ENCODE data around the gene ANKH.

Gene ANKH

GRCh38 chr5:14914623-14915260 is 43.2 kb upstream of the ANKH start:
- H3K4me1 ChIP-seq (ENCODE audit: control insufficient read depth, low read depth, low read length), result no peaks in the 10 kb centered on the region
- no peaks in the 10 kb centered on the region for H3K79me1 ChIP-seq (ENCODE audit: low read length)
- no peaks in the 10 kb centered on the region for H3K27me3 ChIP-seq (ENCODE audit: insufficient read depth, low read length, poor library complexity)
- no peak overlapping the region for H3K18ac ChIP-seq (ENCODE audit: low read length)
- WGBS (ENCODE audit: extremely low coverage, insufficient coverage, low lambda C conversion rate), result no CpG with 5 or more reads among the region's 8 CpGs
- H2BK15ac ChIP-seq (replicated peaks; ENCODE audit: low read depth), result no peak overlapping the region
- H3K27ac ChIP-seq (ENCODE audit: low read depth, low read length), result no peak overlapping the region
- H3K36me3 ChIP-seq (ENCODE audit: control insufficient read depth, insufficient read depth, low read length), result no peaks in the 10 kb centered on the region
- no peak overlapping the region for H3K9ac ChIP-seq (ENCODE audit: low read length)
- no peaks in the 10 kb centered on the region for H3K79me2 ChIP-seq (ENCODE audit: control insufficient read depth, insufficient read depth, low read length)
- no peak overlapping the region for H3K56ac ChIP-seq (ENCODE audit: low read length)
- DNase-seq, result no peak
- no peak overlapping the region for H3K4me2 ChIP-seq (ENCODE audit: low read length)
- H4K5ac ChIP-seq (ENCODE audit: low read length), result no peak overlapping the region
- no peak overlapping the region for H2BK120ac ChIP-seq (ENCODE audit: low read depth, low read length)
- no peak overlapping the region for H3K23ac ChIP-seq (ENCODE audit: low read length)
- H4K8ac ChIP-seq (ENCODE audit: low read depth, low read length), result no peak overlapping the region
- no peak overlapping the region for H3K4me3 ChIP-seq (ENCODE audit: low read length)
- no peak overlapping the region for H2BK5ac ChIP-seq (ENCODE audit: low read length)
- no peak overlapping the region for H3K4ac ChIP-seq (ENCODE audit: low read depth, low read length)
- no peak overlapping the region for H2AK5ac ChIP-seq (ENCODE audit: low read length)

DNA sequence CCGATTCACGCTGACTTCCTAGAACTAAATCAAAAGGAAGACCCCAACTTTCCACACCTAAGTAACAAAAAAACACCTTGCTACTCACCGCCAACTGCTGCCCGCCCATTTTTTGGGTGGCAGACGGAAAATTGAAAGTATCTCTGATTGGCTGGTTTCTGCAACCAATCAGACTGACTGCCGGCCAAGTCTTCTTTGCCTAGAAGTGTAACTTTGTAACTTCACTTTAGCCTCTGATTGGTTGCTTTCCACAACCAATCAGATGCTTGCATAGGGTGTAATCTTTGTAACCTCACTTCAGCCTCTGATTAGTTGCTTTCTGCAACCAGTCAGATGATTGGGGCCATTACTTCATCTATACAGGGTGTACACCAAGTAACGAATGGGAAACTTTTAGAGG is 42.6 kb upstream of the ANKH start:
- Histone ChIP-seq H4K5ac (ENCODE audit: low read length) (no peak overlapping the region), H2AK5ac (ENCODE audit: low read length) (no peak overlapping the region), H3K4me2 (ENCODE audit: low read length) (no peak overlapping the region), H3K79me1 (ENCODE audit: low read length) (no peaks in the 10 kb centered on the region), H3K79me2 (ENCODE audit: control insufficient read depth, insufficient read depth, low read length) (no peaks in the 10 kb centered on the region), H3K36me3 (ENCODE audit: control insufficient read depth, insufficient read depth, low read length) (no peaks in the 10 kb centered on the region), H3K27me3 (ENCODE audit: insufficient read depth, low read length, poor library complexity) (no peaks in the 10 kb centered on the region), H3K4me3 (ENCODE audit: low read length) (no peak overlapping the region), H3K4me1 (ENCODE audit: control insufficient read depth, low read depth, low read length) (no peaks in the 10 kb centered on the region), H3K4ac (ENCODE audit: low read depth, low read length) (no peak overlapping the region), H3K27ac (ENCODE audit: low read depth, low read length) (no peak overlapping the region), H2BK120ac (ENCODE audit: low read depth, low read length) (no peak overlapping the region), H2BK5ac (ENCODE audit: low read length) (no peak overlapping the region), H4K8ac (ENCODE audit: low read depth, low read length) (no peak overlapping the region), H3K9ac (ENCODE audit: low read length) (no peak overlapping the region), H3K56ac (ENCODE audit: low read length) (no peak overlapping the region), H2BK15ac (replicated peaks; ENCODE audit: low read depth) (no peak overlapping the region), H3K23ac (ENCODE audit: low read length) (no peak overlapping the region), H3K18ac (ENCODE audit: low read length) (no peak overlapping the region)
- WGBS (ENCODE audit: extremely low coverage, insufficient coverage, low lambda C conversion rate), result no CpG with 5 or more reads among the region's 7 CpGs
- DNase-seq, result no peak

DNA sequence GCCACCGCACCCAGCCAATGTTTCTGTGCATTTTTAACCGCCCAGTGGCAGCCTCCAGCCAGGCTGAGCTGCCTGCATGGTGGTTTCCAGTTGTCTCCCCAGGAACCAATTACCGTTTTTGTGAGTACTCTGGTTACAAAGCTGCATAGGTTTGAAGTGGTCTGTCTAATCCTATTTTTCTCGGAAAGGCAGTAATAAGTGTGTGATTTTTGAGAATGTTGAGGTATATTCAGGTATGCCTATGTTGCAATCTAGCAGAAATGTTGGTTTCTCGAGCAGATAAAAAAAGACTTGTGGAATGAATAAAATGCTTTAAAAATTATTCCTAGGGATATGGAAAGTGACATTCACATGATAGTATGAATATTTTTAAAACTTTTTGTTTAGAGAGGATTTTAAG is 41.5 kb upstream of the ANKH start:
- H3K23ac ChIP-seq (ENCODE audit: low read length), result no peak overlapping the region
- no peak overlapping the region for H3K56ac ChIP-seq (ENCODE audit: low read length)
- no peak overlapping the region for H2BK120ac ChIP-seq (ENCODE audit: low read depth, low read length)
- H2BK5ac ChIP-seq (ENCODE audit: low read length), result no peak overlapping the region
- no peak overlapping the region for H3K27ac ChIP-seq (ENCODE audit: low read depth, low read length)
- no peaks in the 10 kb centered on the region for H3K79me1 ChIP-seq (ENCODE audit: low read length)
- no peaks in the 10 kb centered on the region for H3K79me2 ChIP-seq (ENCODE audit: control insufficient read depth, insufficient read depth, low read length)
- H3K36me3 ChIP-seq (ENCODE audit: control insufficient read depth, insufficient read depth, low read length), result no peaks in the 10 kb centered on the region
- H3K9ac ChIP-seq (ENCODE audit: low read length), result no peak overlapping the region
- H2AK5ac ChIP-seq (ENCODE audit: low read length), result no peak overlapping the region
- no peak overlapping the region for H3K4me3 ChIP-seq (ENCODE audit: low read length)
- H3K27me3 ChIP-seq (ENCODE audit: insufficient read depth, low read length, poor library complexity), result no peaks in the 10 kb centered on the region
- no peak for DNase-seq
- H4K8ac ChIP-seq (ENCODE audit: low read depth, low read length), result no peak overlapping the region
- no CpG with 5 or more reads among the region's 5 CpGs for WGBS (ENCODE audit: extremely low coverage, insufficient coverage, low lambda C conversion rate)
- H3K18ac ChIP-seq (ENCODE audit: low read length), result no peak overlapping the region
- no peaks in the 10 kb centered on the region for H3K4me1 ChIP-seq (ENCODE audit: control insufficient read depth, low read depth, low read length)
- no peak overlapping the region for H3K4ac ChIP-seq (ENCODE audit: low read depth, low read length)
- no peak overlapping the region for H3K4me2 ChIP-seq (ENCODE audit: low read length)
- H4K5ac ChIP-seq (ENCODE audit: low read length), result no peak overlapping the region
- no peak overlapping the region for H2BK15ac ChIP-seq (replicated peaks; ENCODE audit: low read depth)

DNA sequence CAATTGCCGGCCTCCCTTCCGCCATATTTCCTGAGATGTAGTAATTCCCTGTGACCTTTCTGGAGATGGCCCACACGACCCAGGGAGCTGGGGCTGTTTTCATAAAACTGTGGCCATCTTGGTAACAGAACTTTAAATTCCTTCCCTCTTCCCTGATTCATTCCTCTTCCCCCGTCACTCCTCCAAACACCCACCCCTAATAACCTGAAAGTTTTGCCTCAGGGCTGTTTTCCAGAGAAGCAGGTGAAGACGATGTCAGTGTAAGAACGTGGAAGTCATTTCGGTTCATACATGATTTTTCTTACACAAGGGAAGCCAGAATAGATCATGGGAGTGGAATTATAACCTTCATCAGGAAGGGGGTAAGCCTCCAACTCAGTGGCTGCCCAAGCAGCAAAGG is 40.6 kb upstream of the ANKH start:
- Histone ChIP-seq H3K4me1 (ENCODE audit: control insufficient read depth, low read depth, low read length) (no peaks in the 10 kb centered on the region), H3K4me2 (ENCODE audit: low read length) (no peak overlapping the region), H3K79me1 (ENCODE audit: low read length) (no peaks in the 10 kb centered on the region), H3K27ac (ENCODE audit: low read depth, low read length) (no peak overlapping the region), H2BK5ac (ENCODE audit: low read length) (no peak overlapping the region), H4K5ac (ENCODE audit: low read length) (no peak overlapping the region), H3K56ac (ENCODE audit: low read length) (no peak overlapping the region), H2BK120ac (ENCODE audit: low read depth, low read length) (no peak overlapping the region), H3K4ac (ENCODE audit: low read depth, low read length) (no peak overlapping the region), H3K36me3 (ENCODE audit: control insufficient read depth, insufficient read depth, low read length) (no peaks in the 10 kb centered on the region), H3K23ac (ENCODE audit: low read length) (no peak overlapping the region), H3K4me3 (ENCODE audit: low read length) (no peak overlapping the region), H3K18ac (ENCODE audit: low read length) (no peak overlapping the region), H2BK15ac (replicated peaks; ENCODE audit: low read depth) (no peak overlapping the region), H3K79me2 (ENCODE audit: control insufficient read depth, insufficient read depth, low read length) (no peaks in the 10 kb centered on the region), H2AK5ac (ENCODE audit: low read length) (no peak overlapping the region), H4K8ac (ENCODE audit: low read depth, low read length) (no peak overlapping the region), H3K27me3 (ENCODE audit: insufficient read depth, low read length, poor library complexity) (no peaks in the 10 kb centered on the region), H3K9ac (ENCODE audit: low read length) (no peak overlapping the region)
- DNase-seq, result no peak
- WGBS (ENCODE audit: extremely low coverage, insufficient coverage, low lambda C conversion rate), result no CpG with 5 or more reads among the region's 7 CpGs

DNA sequence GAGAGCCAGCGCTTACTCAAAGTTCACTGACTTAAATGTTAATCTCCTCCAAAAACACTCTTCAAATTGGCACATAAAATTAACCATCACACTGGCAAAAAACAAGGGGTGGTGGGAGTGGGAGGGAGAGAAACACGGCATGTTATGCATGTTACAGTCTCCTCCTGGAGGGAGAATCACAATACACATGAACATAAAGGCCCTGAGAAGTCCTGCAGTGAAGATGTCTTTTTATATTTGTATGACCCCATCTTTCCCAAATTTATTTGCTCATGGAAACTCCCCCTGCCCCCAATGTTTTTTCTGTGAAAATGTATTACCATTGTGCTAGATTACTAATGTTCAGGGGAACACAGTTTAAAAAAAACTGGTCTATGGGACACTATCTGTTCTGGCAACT is 37.8 kb upstream of the ANKH start:
- H3K27me3 ChIP-seq (ENCODE audit: insufficient read depth, low read length, poor library complexity), result no peaks in the 10 kb centered on the region
- no peak overlapping the region for H3K23ac ChIP-seq (ENCODE audit: low read length)
- no peak overlapping the region for H2BK120ac ChIP-seq (ENCODE audit: low read depth, low read length)
- no peak overlapping the region for H2BK15ac ChIP-seq (replicated peaks; ENCODE audit: low read depth)
- H3K4me3 ChIP-seq (ENCODE audit: low read length), result no peak overlapping the region
- H3K18ac ChIP-seq (ENCODE audit: low read length), result no peak overlapping the region
- no peak overlapping the region for H2BK5ac ChIP-seq (ENCODE audit: low read length)
- H3K36me3 ChIP-seq (ENCODE audit: control insufficient read depth, insufficient read depth, low read length), result no peaks in the 10 kb centered on the region
- no peak overlapping the region for H4K8ac ChIP-seq (ENCODE audit: low read depth, low read length)
- no peak overlapping the region for H3K9ac ChIP-seq (ENCODE audit: low read length)
- no CpG with 5 or more reads among the region's 2 CpGs for WGBS (ENCODE audit: extremely low coverage, insufficient coverage, low lambda C conversion rate)
- DNase-seq, result no peak
- no peak overlapping the region for H3K4me2 ChIP-seq (ENCODE audit: low read length)
- no peaks in the 10 kb centered on the region for H3K79me1 ChIP-seq (ENCODE audit: low read length)
- H3K27ac ChIP-seq (ENCODE audit: low read depth, low read length), result no peak overlapping the region
- H4K5ac ChIP-seq (ENCODE audit: low read length), result no peak overlapping the region
- H3K4ac ChIP-seq (ENCODE audit: low read depth, low read length), result no peak overlapping the region
- H3K4me1 ChIP-seq (ENCODE audit: control insufficient read depth, low read depth, low read length), result no peaks in the 10 kb centered on the region
- H2AK5ac ChIP-seq (ENCODE audit: low read length), result no peak overlapping the region
- no peak overlapping the region for H3K56ac ChIP-seq (ENCODE audit: low read length)
- no peaks in the 10 kb centered on the region for H3K79me2 ChIP-seq (ENCODE audit: control insufficient read depth, insufficient read depth, low read length)

DNA sequence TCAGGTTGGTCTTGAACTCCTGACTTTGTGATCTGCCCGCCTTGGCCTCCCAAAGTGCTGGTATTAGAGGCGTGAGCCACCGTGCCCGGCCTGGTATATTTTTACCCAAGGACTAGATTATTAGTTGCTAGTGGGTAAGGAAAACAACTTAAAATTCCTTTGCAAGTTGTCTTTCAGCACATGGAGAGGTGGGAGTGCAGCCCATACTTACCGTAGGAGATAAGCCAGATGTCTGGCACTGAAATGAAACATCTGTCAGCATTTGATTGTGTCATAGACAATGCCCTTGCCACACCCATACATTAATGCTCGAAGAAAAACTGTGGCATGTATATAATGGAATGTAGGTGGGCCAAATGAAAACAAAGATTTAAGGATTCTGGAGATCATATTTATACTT is 36.6 kb upstream of the ANKH start:
- H3K79me1 ChIP-seq (ENCODE audit: low read length), result no peaks in the 10 kb centered on the region
- DNase-seq, result no peak
- no peak overlapping the region for H3K56ac ChIP-seq (ENCODE audit: low read length)
- no peaks in the 10 kb centered on the region for H3K4me1 ChIP-seq (ENCODE audit: control insufficient read depth, low read depth, low read length)
- no peak overlapping the region for H3K4me2 ChIP-seq (ENCODE audit: low read length)
- H3K23ac ChIP-seq (ENCODE audit: low read length), result no peak overlapping the region
- no peaks in the 10 kb centered on the region for H3K36me3 ChIP-seq (ENCODE audit: control insufficient read depth, insufficient read depth, low read length)
- no peak overlapping the region for H3K18ac ChIP-seq (ENCODE audit: low read length)
- H3K27me3 ChIP-seq (ENCODE audit: insufficient read depth, low read length, poor library complexity), result no peaks in the 10 kb centered on the region
- H4K5ac ChIP-seq (ENCODE audit: low read length), result no peak overlapping the region
- no peaks in the 10 kb centered on the region for H3K79me2 ChIP-seq (ENCODE audit: control insufficient read depth, insufficient read depth, low read length)
- no peak overlapping the region for H2BK5ac ChIP-seq (ENCODE audit: low read length)
- H2AK5ac ChIP-seq (ENCODE audit: low read length), result no peak overlapping the region
- no CpG with 5 or more reads among the region's 6 CpGs for WGBS (ENCODE audit: extremely low coverage, insufficient coverage, low lambda C conversion rate)
- H3K27ac ChIP-seq (ENCODE audit: low read depth, low read length), result no peak overlapping the region
- H3K9ac ChIP-seq (ENCODE audit: low read length), result no peak overlapping the region
- no peak overlapping the region for H2BK120ac ChIP-seq (ENCODE audit: low read depth, low read length)
- no peak overlapping the region for H3K4ac ChIP-seq (ENCODE audit: low read depth, low read length)
- H2BK15ac ChIP-seq (replicated peaks; ENCODE audit: low read depth), result no peak overlapping the region
- H3K4me3 ChIP-seq (ENCODE audit: low read length), result no peak overlapping the region
- H4K8ac ChIP-seq (ENCODE audit: low read depth, low read length), result no peak overlapping the region
